Measurements from ENCODE around the gene CHKB.

Gene CHKB

DNA sequence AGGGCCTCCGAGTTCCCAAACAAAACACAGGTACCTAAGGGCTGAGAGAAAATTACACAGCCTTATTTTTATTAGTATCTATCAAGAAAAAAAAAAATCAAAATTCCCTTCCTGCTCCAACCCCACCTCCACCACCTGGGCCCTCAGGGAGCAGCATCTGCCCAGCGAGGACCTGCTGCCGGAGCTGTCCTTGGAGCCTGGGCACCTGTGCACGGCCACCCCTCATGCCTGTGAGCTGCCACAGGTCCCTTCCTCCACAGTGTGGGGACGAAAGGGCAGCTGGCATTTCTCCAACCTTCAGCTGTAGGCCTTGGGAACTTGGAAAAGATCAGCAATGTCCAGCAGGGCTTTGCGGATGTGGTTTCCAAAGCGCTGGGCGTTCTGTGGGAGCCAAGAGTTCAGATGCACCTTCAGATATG is 13.6 kb downstream of the CHKB start:
- no peak overlapping the region for H3K4me3 ChIP-seq (ENCODE audit: control insufficient read depth, low read depth, low read length)
- DNase-seq (ENCODE audit: low read depth) = no peak
- TF ChIP-seq, protein P1, sequence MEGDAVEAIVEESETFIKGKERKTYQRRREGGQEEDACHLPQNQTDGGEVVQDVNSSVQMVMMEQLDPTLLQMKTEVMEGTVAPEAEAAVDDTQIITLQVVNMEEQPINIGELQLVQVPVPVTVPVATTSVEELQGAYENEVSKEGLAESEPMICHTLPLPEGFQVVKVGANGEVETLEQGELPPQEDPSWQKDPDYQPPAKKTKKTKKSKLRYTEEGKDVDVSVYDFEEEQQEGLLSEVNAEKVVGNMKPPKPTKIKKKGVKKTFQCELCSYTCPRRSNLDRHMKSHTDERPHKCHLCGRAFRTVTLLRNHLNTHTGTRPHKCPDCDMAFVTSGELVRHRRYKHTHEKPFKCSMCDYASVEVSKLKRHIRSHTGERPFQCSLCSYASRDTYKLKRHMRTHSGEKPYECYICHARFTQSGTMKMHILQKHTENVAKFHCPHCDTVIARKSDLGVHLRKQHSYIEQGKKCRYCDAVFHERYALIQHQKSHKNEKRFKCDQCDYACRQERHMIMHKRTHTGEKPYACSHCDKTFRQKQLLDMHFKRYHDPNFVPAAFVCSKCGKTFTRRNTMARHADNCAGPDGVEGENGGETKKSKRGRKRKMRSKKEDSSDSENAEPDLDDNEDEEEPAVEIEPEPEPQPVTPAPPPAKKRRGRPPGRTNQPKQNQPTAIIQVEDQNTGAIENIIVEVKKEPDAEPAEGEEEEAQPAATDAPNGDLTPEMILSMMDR (IDR thresholded peaks at IDR 0.05; ENCODE audit: control insufficient read depth, insufficient read depth, low read depth, low read length, missing control alignments) = no peak

DNA sequence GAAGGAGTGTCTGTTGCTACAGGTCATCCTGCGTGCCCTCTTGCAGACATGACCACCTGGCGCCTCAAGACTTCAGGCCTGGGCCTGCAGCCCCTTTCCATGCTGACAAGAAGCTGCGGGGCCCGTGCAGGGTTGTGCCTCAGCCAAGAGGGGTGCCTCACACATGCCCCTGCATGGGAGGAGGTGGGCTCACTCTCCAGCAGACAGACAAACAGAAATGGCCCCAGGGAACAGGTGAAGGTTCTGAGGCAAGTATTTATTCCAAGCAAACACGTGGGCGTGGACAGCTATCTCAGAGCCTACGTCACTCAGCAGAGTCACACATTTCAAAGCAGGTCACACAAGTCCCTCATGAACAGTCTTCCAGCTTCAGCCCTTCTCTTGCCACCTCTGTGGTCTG is 14.0 kb downstream of the CHKB start:
- DNase-seq (ENCODE audit: low read depth) = no peak
- TF ChIP-seq, protein P1 (IDR thresholded peaks at IDR 0.05; ENCODE audit: control insufficient read depth, insufficient read depth, low read depth, low read length, missing control alignments) = no peak
- H3K4me3 ChIP-seq (ENCODE audit: control insufficient read depth, low read depth, low read length) = no peak overlapping the region

DNA sequence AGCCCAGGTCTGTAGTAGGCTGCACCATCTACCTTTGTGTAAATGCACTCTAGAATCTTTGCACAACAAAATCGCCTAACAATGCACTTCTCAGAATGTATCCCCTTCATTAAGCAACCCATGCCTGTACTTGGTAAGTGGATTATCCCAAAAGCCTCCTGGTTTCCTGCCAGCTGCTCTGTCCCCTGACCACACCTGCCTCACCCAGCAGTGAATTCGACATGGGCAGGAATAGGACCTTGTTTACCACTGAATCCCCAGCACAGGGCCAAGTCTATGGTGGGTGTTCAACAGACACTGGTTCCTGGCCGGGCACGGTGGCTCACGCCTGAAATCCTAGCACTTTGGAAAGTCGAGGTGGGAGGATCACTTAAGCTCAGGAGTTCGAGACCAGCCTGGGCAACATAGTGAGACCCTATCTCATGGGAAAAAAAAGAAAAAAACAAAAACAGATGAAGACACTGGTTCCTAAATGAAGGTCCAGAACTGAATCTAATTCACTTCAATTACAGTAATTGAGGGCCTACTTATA is 14.9 kb downstream of the CHKB start:
- no peak for DNase-seq (ENCODE audit: low read depth)
- H3K4me3 ChIP-seq (ENCODE audit: control insufficient read depth, low read depth, low read length) = no peak overlapping the region
- TF ChIP-seq, protein P1 (IDR thresholded peaks at IDR 0.05; ENCODE audit: control insufficient read depth, insufficient read depth, low read depth, low read length, missing control alignments) = no peak

DNA sequence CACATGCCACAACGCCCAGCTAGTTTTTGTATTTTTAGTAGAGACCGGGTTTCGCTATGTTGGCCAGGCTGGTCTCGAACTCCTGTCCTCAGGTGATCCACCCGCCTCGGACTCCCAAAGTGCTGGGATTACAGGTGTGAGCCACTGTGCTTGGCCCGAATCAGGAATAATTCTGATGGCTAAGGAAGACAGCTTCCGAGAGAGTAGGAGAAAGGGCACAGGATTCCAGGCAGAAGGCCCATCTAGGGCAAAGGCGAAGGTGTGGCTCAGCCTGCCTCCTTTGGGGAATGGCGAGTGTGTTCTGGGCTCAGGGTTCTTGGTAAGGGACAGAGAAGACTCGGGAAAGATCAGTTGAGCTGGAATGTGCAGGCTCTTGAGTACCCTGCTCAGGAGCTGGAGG is 18.4 kb downstream of the CHKB start:
- DNase-seq (ENCODE audit: low read depth) = no peak
- TF ChIP-seq, protein P1 (IDR thresholded peaks at IDR 0.05; ENCODE audit: control insufficient read depth, insufficient read depth, low read depth, low read length, missing control alignments) = no peak
- no peak overlapping the region for H3K4me3 ChIP-seq (ENCODE audit: control insufficient read depth, low read depth, low read length)

DNA sequence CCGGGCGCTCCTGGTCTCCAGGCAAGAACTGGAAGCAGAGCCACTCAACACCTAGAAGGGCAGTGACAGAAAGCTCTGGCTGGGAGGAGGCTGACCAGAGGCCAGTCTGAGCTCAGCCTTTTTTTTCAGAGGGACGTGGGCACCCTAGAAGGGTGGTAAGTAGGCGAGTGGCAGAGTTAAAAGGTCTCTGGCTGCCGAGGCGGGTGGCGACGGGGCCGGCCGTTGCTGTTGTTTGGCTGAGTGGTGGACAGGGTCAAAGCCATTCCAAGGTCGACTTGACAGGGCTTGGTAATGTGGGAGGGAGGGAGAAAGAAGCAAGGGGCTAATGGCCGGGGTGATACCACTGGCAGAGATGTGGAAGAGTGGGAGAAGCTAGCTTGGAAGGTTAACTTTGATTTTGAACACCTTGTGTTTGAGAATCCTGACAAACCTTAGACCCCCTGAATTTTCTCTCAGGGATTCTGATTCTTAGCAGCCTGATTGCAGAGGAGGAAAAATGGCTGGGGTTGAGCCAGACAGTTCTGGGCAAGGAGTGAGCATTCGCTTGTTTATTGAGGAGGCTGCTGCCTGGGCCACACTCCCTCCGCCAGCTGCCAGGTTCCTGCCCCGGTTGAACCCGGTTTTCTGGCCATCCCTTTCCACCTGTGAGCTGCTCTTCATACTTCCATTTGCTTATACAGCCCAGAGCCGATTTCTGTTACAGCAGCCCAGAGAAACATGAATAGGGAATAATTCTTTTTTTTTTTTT is 19.1 kb downstream of the CHKB start:
- no peak for DNase-seq (ENCODE audit: low read depth)
- peak overlapping the region; percentile 78 for H3K4me3 ChIP-seq (ENCODE audit: control insufficient read depth, low read depth, low read length)
- TF ChIP-seq, protein P1 (IDR thresholded peaks at IDR 0.05; ENCODE audit: control insufficient read depth, insufficient read depth, low read depth, low read length, missing control alignments) = no peak

DNA sequence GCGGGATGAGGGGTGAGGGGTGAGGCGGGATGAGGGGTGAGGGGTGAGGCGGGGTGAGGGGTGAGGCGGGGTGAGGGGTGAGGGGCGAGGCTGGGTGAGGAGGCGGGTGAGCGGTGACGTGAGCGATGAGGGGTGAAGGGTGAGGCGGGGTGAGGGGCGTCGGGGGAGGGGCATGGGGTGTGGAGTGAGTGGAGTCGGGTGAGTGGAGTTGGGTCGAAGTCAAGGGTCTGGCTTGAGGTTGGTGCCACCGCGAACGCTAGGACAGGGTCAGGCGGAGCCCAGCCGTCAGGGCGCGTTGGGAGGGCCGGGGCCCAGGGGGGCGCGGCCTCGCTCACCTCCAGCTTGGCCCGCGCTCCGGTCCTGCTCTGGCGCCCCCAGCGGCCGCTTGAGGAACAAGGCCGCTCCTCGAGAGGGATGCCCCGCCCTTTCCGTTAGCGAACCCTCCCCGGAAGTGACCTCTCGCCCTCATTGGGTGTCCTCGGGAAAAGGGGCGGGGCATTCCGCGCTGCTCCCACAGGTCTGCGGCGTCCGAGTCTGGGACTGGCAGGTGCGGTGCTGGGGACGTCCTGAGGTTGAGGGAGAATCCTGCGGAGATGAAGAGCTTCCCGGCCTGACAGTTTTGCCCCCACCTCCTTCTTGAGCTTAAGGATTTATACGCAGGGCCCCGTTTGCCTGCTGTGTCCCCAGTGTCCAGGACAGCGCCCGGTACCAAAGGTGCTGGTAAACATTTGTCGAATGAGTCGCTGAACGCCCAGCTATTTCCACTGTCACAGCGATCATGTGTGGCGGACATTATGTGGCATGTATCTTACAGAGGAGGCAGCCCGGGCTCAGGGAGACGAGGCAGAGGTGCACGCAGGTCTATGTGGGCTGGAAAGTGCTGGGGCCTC is 19.9 kb downstream of the CHKB start, which contains the start of gene SYCE3:
TSS of gene SYCE3 (minus strand) at position 397 of the 890 bp plus-strand sequence. CDS start 6,514 bp downstream, outside the sequence.
- TF ChIP-seq, protein P1 (IDR thresholded peaks at IDR 0.05; ENCODE audit: control insufficient read depth, insufficient read depth, low read depth, low read length, missing control alignments) = peak; percentile 83
- H3K4me3 ChIP-seq (ENCODE audit: control insufficient read depth, low read depth, low read length) = peak within 1 kb of the TSS; percentile 78
- no peak for DNase-seq (ENCODE audit: low read depth)

Data from AG09309 (cell line).